ENCODE results near the gene HEATR3. TPM values are rescaled to one million over a fixed set of nuclear protein-coding genes. Genes with fewer than 3 reads are reported as not detected.

The HEATR3 gene
- total RNA-seq, 1 donor from 2014 or later: 16.8 TPM

- peaks cover 12% of the 10 kb centered on the region for H3K4me1 ChIP-seq
- no peaks in the 10 kb centered on the region for H3K9me3 ChIP-seq
- TF ChIP-seq, protein P1, sequence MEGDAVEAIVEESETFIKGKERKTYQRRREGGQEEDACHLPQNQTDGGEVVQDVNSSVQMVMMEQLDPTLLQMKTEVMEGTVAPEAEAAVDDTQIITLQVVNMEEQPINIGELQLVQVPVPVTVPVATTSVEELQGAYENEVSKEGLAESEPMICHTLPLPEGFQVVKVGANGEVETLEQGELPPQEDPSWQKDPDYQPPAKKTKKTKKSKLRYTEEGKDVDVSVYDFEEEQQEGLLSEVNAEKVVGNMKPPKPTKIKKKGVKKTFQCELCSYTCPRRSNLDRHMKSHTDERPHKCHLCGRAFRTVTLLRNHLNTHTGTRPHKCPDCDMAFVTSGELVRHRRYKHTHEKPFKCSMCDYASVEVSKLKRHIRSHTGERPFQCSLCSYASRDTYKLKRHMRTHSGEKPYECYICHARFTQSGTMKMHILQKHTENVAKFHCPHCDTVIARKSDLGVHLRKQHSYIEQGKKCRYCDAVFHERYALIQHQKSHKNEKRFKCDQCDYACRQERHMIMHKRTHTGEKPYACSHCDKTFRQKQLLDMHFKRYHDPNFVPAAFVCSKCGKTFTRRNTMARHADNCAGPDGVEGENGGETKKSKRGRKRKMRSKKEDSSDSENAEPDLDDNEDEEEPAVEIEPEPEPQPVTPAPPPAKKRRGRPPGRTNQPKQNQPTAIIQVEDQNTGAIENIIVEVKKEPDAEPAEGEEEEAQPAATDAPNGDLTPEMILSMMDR (IDR thresholded peaks at IDR 0.05): no peak
- no peak overlapping the region for H3K27ac ChIP-seq
- no peaks in the 10 kb centered on the region for H3K36me3 ChIP-seq
- intact Hi-C loops (cut with DNase I): no loop called here
- H3K4me3 ChIP-seq: no peak overlapping the region
- no peaks in the 10 kb centered on the region for H3K27me3 ChIP-seq
- DNase-seq: no peak
- ATAC-seq: no peak
Measured at GRCh38 chr16:50043358-50043757, 22.4 kb upstream of the HEATR3 start.

DNA sequence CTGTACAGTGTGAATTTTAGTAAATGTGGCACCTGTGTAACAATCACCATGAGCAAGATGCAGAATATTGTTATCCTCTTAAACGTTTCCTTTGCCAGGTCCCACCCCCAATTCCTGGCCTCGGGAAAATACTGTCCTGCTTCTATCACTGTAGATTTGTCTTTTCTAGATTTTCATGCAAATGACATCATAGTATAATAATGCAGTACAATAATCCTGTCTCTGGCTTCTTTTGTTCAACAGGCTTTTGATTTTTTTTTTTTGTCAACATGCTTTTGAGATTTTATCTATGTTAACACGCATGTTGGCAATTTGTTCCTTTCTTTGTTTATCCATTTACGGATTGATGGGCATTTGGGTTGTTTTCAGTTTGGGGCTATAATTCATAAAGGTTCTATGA is 20.4 kb upstream of the HEATR3 start:
- Histone ChIP-seq H3K27me3 (no peaks in the 10 kb centered on the region), H3K4me1 (no peaks in the 10 kb centered on the region), H3K36me3 (no peaks in the 10 kb centered on the region), H3K9me3 (no peaks in the 10 kb centered on the region), H3K27ac (no peak overlapping the region), H3K4me3 (no peak overlapping the region)
- ATAC-seq: no peak
- TF ChIP-seq, protein P1 (IDR thresholded peaks at IDR 0.05): no peak
- intact Hi-C loops (cut with DNase I): no loop called here
- DNase-seq: no peak

- TF ChIP-seq, protein P1 (IDR thresholded peaks at IDR 0.05): no peak
- H3K9me3 ChIP-seq: no peaks in the 10 kb centered on the region
- DNase-seq: no peak
- no peaks in the 10 kb centered on the region for H3K27me3 ChIP-seq
- no peak overlapping the region for H3K27ac ChIP-seq
- H3K4me1 ChIP-seq: no peaks in the 10 kb centered on the region
- intact Hi-C loops (cut with DNase I): no loop called here
- ATAC-seq: no peak
- H3K36me3 ChIP-seq: no peaks in the 10 kb centered on the region
- no peak overlapping the region for H3K4me3 ChIP-seq
Measured at GRCh38 chr16:50046853-50047252, 18.9 kb upstream of the HEATR3 start.

GRCh38 chr16:50047864-50048263 is 17.9 kb upstream of the HEATR3 start:
- TF ChIP-seq, protein P1 (IDR thresholded peaks at IDR 0.05): no peak
- DNase-seq: no peak
- no peaks in the 10 kb centered on the region for H3K27me3 ChIP-seq
- no peaks in the 10 kb centered on the region for H3K9me3 ChIP-seq
- intact Hi-C loops (cut with DNase I): no loop called here
- ATAC-seq: no peak
- H3K36me3 ChIP-seq: no peaks in the 10 kb centered on the region
- H3K4me3 ChIP-seq: no peak overlapping the region
- no peak overlapping the region for H3K27ac ChIP-seq
- H3K4me1 ChIP-seq: no peaks in the 10 kb centered on the region

GRCh38 chr16:50050802-50051201 is 15.0 kb upstream of the HEATR3 start:
- H3K4me3 ChIP-seq: no peak overlapping the region
- ATAC-seq (no peak), DNase-seq (no peak)
- intact Hi-C loops (cut with DNase I): no loop called here
- H3K36me3 ChIP-seq: no peaks in the 10 kb centered on the region
- H3K9me3 ChIP-seq: no peaks in the 10 kb centered on the region
- H3K27ac ChIP-seq: no peak overlapping the region
- no peaks in the 10 kb centered on the region for H3K27me3 ChIP-seq
- H3K4me1 ChIP-seq: no peaks in the 10 kb centered on the region
- TF ChIP-seq, protein P1 (IDR thresholded peaks at IDR 0.05): no peak

DNA sequence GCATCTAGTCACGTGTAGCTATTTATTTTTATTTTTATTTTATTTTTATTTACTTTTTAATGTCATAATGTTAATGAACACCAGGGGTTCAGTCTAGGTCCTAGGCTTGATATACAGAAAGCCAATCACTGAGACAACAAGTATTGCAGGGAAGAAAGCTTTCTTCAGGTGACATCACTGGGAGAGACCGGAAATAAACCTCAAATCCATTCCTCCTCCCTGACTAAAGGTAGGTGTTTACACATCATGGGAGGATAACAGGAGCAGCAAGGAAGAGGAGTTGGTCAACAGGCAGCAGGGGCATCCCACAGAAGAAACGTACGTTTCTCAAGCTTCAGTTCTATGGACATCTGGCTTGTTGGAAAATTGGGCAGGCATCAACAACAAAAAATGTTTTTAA is 9.5 kb upstream of the HEATR3 start:
- TF ChIP-seq, protein P1 (IDR thresholded peaks at IDR 0.05): no peak
- Histone ChIP-seq H3K9me3 (no peaks in the 10 kb centered on the region), H3K4me3 (no peak overlapping the region), H3K4me1 (no peaks in the 10 kb centered on the region), H3K36me3 (no peaks in the 10 kb centered on the region), H3K27me3 (no peaks in the 10 kb centered on the region), H3K27ac (no peak overlapping the region)
- ATAC-seq (no peak), DNase-seq (no peak)
- intact Hi-C loops (cut with DNase I): no loop called here
